Panc1 (cell line): Measurements from ENCODE around the gene SIK2.

ENCODE experiments used
- CTCF ChIP-seq: fragments of 450-650 bp; IDR thresholded peaks from 2 replicates; pipeline ENCODE4 v1.5.1; 2017; ENCODE audit warnings: mild to moderate bottlenecking
- REST ChIP-seq, 2 experiments: IDR thresholded peaks; 2 replicates each; pipeline ENCODE4 v1.6.1; 2011 to 2012; ENCODE audit warnings: low read depth in 2 of 2, control low read depth in 1 of 2, low read length in 1 of 2, mild to moderate bottlenecking in 1 of 2, moderate library complexity in 1 of 2; ENCODE audit not compliant: insufficient read depth in 1 of 2
- SIN3A ChIP-seq: IDR thresholded peaks from 2 replicates; pipeline ENCODE4 v1.6.1; 2012; ENCODE audit warnings: low read depth, mild to moderate bottlenecking, low read length, moderate library complexity, borderline replicate concordance; ENCODE audit not compliant: insufficient read depth
- TCF7L2 ChIP-seq: IDR thresholded peaks from 2 replicates; pipeline ENCODE4 v1.6.1; 2011; ENCODE audit warnings: mild to moderate bottlenecking, low read depth, low read length, inconsistent platforms

GRCh38 chr11:111559800-111560464 is 42.3 kb upstream of the SIK2 start:
- no peak for TF ChIP-seq CTCF
- no peak for TF ChIP-seq TCF7L2
- no peak for TF ChIP-seq REST (IDR thresholded peaks at IDR 0.05; ENCODE audit: insufficient read depth in 1 of 2, low read depth in 2 of 2, low read length in 1 of 2)
- TF ChIP-seq SIN3A: no peak
